Measurements from ENCODE around the gene TMA7B.
"Not testable (repeated sequence)": the region's sequence is repeated elsewhere in the genome, so short reads cannot be mapped to it uniquely, and the experiment has no call there.

DNA sequence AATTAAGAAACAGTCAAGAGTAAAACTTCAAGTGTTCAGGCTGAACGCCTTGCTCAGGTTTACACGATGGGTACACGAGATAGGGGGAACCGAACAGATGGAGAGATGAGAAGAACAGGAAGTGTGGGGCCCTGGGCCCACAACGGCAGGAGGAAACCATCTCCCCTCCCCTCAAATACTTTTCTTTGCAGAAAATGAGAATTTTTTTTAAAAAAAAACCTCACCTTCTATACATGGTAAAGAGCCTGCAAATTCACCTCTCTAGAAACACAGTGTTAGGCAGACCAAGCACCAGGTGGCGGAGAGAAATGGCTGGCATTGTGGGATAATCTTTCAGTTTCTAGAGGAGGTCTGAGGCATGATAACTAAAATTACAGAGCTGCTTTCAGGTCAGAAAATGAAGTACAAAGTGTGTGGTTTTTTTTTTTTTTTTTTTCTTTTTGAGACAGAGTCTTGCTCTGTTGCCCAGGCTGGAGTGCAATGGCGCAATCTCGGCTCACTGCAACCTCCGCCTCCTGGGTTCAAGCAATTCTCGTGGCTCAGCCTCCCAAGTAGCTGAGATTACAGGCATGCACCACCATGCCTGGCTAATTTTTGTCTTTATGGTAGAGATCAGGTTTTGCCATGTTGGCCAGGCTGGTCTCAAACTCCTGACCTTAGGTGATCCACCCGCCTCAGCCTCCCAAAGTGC lies 8.4 kb upstream of the TMA7B start:
- TF ChIP-seq, protein P1, sequence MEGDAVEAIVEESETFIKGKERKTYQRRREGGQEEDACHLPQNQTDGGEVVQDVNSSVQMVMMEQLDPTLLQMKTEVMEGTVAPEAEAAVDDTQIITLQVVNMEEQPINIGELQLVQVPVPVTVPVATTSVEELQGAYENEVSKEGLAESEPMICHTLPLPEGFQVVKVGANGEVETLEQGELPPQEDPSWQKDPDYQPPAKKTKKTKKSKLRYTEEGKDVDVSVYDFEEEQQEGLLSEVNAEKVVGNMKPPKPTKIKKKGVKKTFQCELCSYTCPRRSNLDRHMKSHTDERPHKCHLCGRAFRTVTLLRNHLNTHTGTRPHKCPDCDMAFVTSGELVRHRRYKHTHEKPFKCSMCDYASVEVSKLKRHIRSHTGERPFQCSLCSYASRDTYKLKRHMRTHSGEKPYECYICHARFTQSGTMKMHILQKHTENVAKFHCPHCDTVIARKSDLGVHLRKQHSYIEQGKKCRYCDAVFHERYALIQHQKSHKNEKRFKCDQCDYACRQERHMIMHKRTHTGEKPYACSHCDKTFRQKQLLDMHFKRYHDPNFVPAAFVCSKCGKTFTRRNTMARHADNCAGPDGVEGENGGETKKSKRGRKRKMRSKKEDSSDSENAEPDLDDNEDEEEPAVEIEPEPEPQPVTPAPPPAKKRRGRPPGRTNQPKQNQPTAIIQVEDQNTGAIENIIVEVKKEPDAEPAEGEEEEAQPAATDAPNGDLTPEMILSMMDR (IDR thresholded peaks at IDR 0.05; ENCODE audit: low read depth, low read length, poor library complexity, severe bottlenecking) = not testable (repeated sequence)
- not testable (repeated sequence) for TF ChIP-seq EZH2phosphoT487 (IDR thresholded peaks at IDR 0.05; ENCODE audit: borderline replicate concordance, low read length)
